ENCODE data around the gene HNRNPUL1. TPM values are rescaled to one million over a fixed set of nuclear protein-coding genes. Genes with fewer than 3 reads are reported as not detected.

Gene HNRNPUL1
- total and polyA plus RNA-seq, 2 of the 8 experiments (the other 6 are each of a cell fraction or from before 2014, with no cell fraction given): 99.5 to 264 TPM

DNA sequence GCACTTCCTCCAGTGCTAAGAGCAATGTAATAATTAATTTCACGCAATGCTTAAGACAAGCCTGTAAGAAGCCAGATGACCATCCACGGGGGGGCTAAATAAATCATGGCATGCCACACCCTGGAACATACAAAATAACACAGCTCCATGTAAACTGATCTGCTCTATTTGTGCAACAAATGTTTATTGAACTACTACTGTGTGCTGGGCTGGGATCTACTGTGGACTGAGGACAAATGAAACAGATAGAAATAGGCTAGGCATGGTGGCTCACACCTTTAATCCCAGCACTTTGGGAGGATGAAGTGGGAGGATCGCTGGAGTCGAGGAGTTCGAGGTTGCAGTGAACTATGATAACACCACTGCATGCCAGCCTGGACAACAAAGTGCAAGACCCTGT, 68.3 kb downstream of the HNRNPUL1 start:
- Histone ChIP-seq H3K14ac (ENCODE audit: insufficient read length) (no peak overlapping the region), H2AFZ (ENCODE audit: low read length) (no peak overlapping the region), H4K20me1 (replicated peaks in 1 of 2; ENCODE audit: control insufficient read depth in 1 of 2, insufficient read depth in 2 of 2, low read length in 2 of 2) (peaks cover 0 to 2% of the 10 kb centered on the region in 2 experiments), H4K5ac (ENCODE audit: insufficient read length, low read depth, low read length) (no peak overlapping the region), H3K36me3 (ENCODE audit: control insufficient read depth in 2 of 4, insufficient read depth in 4 of 4, low read length in 3 of 4) (no peaks in the 10 kb centered on the region), H2BK5ac (ENCODE audit: low read depth, low read length) (no peak overlapping the region), H2BK12ac (ENCODE audit: low read depth, low read length) (no peak overlapping the region), H3K79me1 (ENCODE audit: low read depth, low read length) (no peaks in the 10 kb centered on the region), H3K4me2 (ENCODE audit: insufficient read depth in 1 of 2, low read depth in 2 of 2, low read length in 2 of 2) (no peak overlapping the region; a peak in 1 of 4 replicates), H3K18ac (ENCODE audit: extremely low read depth, low read length) (no peak overlapping the region), H3K56ac (replicated peaks; ENCODE audit: insufficient read length, low read depth, low read length) (no peak overlapping the region), H4K91ac (replicated peaks; ENCODE audit: insufficient read length, low read length) (no peak overlapping the region), H3K9ac (replicated peaks in 1 of 4; ENCODE audit: extremely low read depth in 1 of 4, low read depth in 3 of 4, low read length in 3 of 4) (no peak overlapping the region), H3K23me2 (ENCODE audit: low read depth, low read length) (peaks cover 1% of the 10 kb centered on the region), H4K8ac (ENCODE audit: extremely low read depth, insufficient read depth, low read length) (no peak overlapping the region), H3K4ac (replicated peaks; ENCODE audit: insufficient read length, low read depth, low read length) (no peak overlapping the region), H3K79me2 (ENCODE audit: control insufficient read depth in 1 of 2, insufficient read depth in 2 of 2, low read length in 2 of 2) (no peaks in the 10 kb centered on the region), H2BK120ac (replicated peaks; ENCODE audit: low read depth, low read length) (no peak overlapping the region), H3K4me1 (replicated peaks in 1 of 4; ENCODE audit: control insufficient read depth in 3 of 4, insufficient read depth in 4 of 4, low read length in 3 of 4) (peaks cover 0 to 7% (median 4%) of the 10 kb centered on the region in 4 experiments; a peak in 5 of 7 replicates), H2BK20ac (ENCODE audit: low read length) (no peak overlapping the region), H3K4me3 (ENCODE audit: extremely low read depth in 1 of 4, insufficient read depth in 2 of 4, low read depth in 3 of 4, low read length in 4 of 4) (no peak overlapping the region), H3K9me3 (ENCODE audit: insufficient read depth in 2 of 2, low read depth in 1 of 2, low read length in 1 of 2) (no peaks in the 10 kb centered on the region), H3K27me3 (replicated peaks in 1 of 4; ENCODE audit: control insufficient read depth in 3 of 4, extremely low read depth in 1 of 4, insufficient read depth in 3 of 4, low read length in 3 of 4) (peaks cover 0 to 3% (median 0%) of the 10 kb centered on the region in 4 experiments; a peak in 3 of 7 replicates), H3K23ac (ENCODE audit: insufficient read length) (no peak overlapping the region), H2BK15ac (ENCODE audit: low read length) (no peak overlapping the region), H2AK5ac (ENCODE audit: low read depth, low read length) (no peak overlapping the region), H3K27ac (ENCODE audit: low read depth, low read length) (no peak overlapping the region)
- ChIA-PET POLR2A (ENCODE audit: partially characterized antibody) (no interaction called here), CTCF (ENCODE audit: partially characterized antibody) (interaction anchor here (1.0 to 4.8 kb wide), 4 partner anchors 9 to 24 kb away, joined by 4 to 25 read pairs (median 6); partner anchors contain the start of gene TGFB1)
- no peak for TF ChIP-seq YY1 (IDR thresholded peaks at IDR 0.05; ENCODE audit: low read depth, low read length)
- DNase-seq (ENCODE audit: low read depth in 1 of 2, low spot score in 2 of 2): no peak
- 98% methylated on average over 5 of the region's 5 CpGs; no CpG with 5 or more reads in 1 of the 2 experiments for WGBS, 2 experiments (ENCODE audit: extremely low coverage in 1 of 2, insufficient coverage in 1 of 2, insufficient read length in 1 of 2, insufficient replicate concordance in 2 of 2, low coverage in 1 of 2, low lambda C conversion rate in 2 of 2, missing lambda C conversion rate in 1 of 2)
- FAIRE-seq: no peak
